Pancreas (tissue), 10 donors: ENCODE data around the gene ITPR2. TPM values are rescaled to one million over a fixed set of nuclear protein-coding genes. Genes with fewer than 3 reads are reported as not detected.
A peak's percentile ranks its signal among the peaks of the same experiment; 100 is the strongest.

ENCODE experiments used
- ATAC-seq, 4 donors: fragments of 200-7000 bp; cut with Tn5 transposase; one replicate each; pipeline versions ENCODE4 v1.8.0 to v1.9.1; 2020; ENCODE audit warnings: mild to moderate bottlenecking in 4 of 4, moderate library complexity in 4 of 4
- DNase-seq, 6 donors: peaks; one replicate each; pipeline ENCODE4 v3.0.0-alpha.2; 2020
- FAIRE-seq: peaks from 2 replicates; lab custom pipeline; 2012; peaks lifted over from hg19 to GRCh38; lab: Jason Lieb, UNC
- H3K27ac ChIP-seq, 4 donors: fragments of 200-600 bp; sonication (generic); 1 replicate in 3 of 4; 2 replicates in 1 of 4; pipeline versions ENCODE4 v1.5.0 to v1.8.0; 2020
- H3K27me3 ChIP-seq, 4 donors: fragments of 200-600 bp; one replicate each; pipeline ENCODE4 v1.8.0; 2021
- H3K36me3 ChIP-seq, 3 donors: fragments of 200-600 bp; sonication (generic) in 1 of 3; one replicate each; pipeline versions ENCODE4 v1.5.0 to v1.8.0; 2020 to 2021
- H3K4me1 ChIP-seq, 3 donors: fragments of 200-600 bp; one replicate each; pipeline ENCODE4 v1.8.0; 2021
- H3K4me3 ChIP-seq, 4 donors: fragments of 200-600 bp; sonication (generic) in 2 of 4; one replicate each; pipeline versions ENCODE4 v1.5.0 to v1.8.0; 2020 to 2021
- H3K9me3 ChIP-seq, 4 donors: fragments of 200-600 bp; one replicate each; pipeline ENCODE4 v1.8.0; 2021
- WGBS, 2 donors: extraction: QIAGEN DNeasy Blood & Tissue Kit; methylation state at CpG; one replicate each; pipeline ENCODE4 v1.1.7; 2013; 5-methylcytosine and 5-hydroxymethylcytosine counted together
- intact Hi-C, 3 donors: fragments of 100-400 bp; cut with DNase I; formaldehyde crosslinking; loops; one replicate each; pipeline versions ENCODE4 v1.11.1 to v1.14.2; 2022
- polyA plus RNA-seq, 2 donors: library from polyadenylated mRNA; stranded (reverse); fragments of 200-250 nt; gene quantifications; one replicate each; pipeline ENCODE4 v1.2.3, GENCODE V29; 2013
- total RNA-seq, 6 donors: library from RNA; stranded (reverse); fragmentation: NEBNext Ultra II Directional in 4 of 6; extraction: Animal tissue kit (Norgen Biotek cat#: 25700) in 4 of 6; gene quantifications; one replicate each; pipeline versions ENCODE4 v1.2.1 to v1.2.4, GENCODE V29; 2021 to 2023
- TF ChIP-seq, protein P1 (sequence below), 4 donors: fragments of 200-600 bp; sonication (generic) in 3 of 4; IDR thresholded peaks; one replicate each; pipeline versions ENCODE4 v1.5.0 to v1.8.0; 2021; ENCODE audit warnings: antibody characterized with exemption in 4 of 4
- donor health status: healthy with polysubstance abuse.
- donor health status: DM: no; HTN: no; CAD: no; lungs with moderate emphysema.
- donor health status: DM: no; HTN: no; CAD: no.
- donor health status: control.
- donor health status: control.
- donor health status: Bipolar disorder and iron deficiency.
- donor health status: DM: yes; HTN: yes; CAD: no.
- donor health status: DM: no; HTN: no; CAD: no.
- donor health status: DM: no; HTN: no; CAD: no.
- donor health status: DM: yes; HTN: yes; CAD: no.

ITPR2 gene
- total and polyA plus RNA-seq, 8 donors = 3.3 to 51.8 (median 25.5) TPM

DNA sequence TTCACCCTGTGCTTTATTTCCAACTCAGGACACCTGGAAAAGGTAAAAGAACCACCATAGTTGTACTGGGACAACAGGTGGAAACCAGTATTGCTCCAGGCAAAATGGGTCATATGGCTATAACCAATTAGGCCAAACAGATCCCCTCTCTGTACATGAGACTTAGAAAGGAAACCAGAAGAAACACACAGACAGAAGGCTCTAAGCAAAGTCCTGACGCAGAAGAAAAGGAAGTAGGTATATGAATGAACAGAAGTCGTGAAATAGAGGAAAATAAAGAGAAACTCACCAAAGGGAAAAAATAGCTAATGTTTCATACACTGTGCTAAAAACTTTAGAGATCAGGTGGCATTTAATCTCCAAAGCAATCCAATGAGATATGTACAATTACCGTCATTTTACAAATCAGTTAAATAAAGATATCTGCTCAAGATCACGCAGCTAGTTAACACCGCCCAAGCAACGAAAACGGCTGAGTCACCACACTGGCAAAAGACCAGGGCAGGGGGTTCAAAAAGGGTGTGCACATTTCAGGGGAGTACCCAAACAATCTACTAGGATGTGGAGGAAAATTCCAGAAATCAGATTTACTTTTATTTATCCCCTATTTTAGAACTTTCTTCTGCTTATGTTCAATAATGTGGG, 82.3 kb downstream of the ITPR2 start:
- H3K9me3 ChIP-seq = no peaks in the 10 kb centered on the region
- intact Hi-C loops = no loop called here
- no peaks in the 10 kb centered on the region for H3K36me3 ChIP-seq
- H3K4me3 ChIP-seq = no peak overlapping the region
- peaks cover 0 to 14% (median 0%) of the 10 kb centered on the region in 3 donors for H3K4me1 ChIP-seq
- FAIRE-seq (no peak), ATAC-seq (no peak), DNase-seq (no peak)
- no peak overlapping the region for H3K27ac ChIP-seq
- 89 to 90% methylated on average over 7 of the region's 7 CpGs for WGBS, 2 donors
- TF ChIP-seq, protein P1, sequence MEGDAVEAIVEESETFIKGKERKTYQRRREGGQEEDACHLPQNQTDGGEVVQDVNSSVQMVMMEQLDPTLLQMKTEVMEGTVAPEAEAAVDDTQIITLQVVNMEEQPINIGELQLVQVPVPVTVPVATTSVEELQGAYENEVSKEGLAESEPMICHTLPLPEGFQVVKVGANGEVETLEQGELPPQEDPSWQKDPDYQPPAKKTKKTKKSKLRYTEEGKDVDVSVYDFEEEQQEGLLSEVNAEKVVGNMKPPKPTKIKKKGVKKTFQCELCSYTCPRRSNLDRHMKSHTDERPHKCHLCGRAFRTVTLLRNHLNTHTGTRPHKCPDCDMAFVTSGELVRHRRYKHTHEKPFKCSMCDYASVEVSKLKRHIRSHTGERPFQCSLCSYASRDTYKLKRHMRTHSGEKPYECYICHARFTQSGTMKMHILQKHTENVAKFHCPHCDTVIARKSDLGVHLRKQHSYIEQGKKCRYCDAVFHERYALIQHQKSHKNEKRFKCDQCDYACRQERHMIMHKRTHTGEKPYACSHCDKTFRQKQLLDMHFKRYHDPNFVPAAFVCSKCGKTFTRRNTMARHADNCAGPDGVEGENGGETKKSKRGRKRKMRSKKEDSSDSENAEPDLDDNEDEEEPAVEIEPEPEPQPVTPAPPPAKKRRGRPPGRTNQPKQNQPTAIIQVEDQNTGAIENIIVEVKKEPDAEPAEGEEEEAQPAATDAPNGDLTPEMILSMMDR (IDR thresholded peaks at IDR 0.05) = no peak
- H3K27me3 ChIP-seq = no peaks in the 10 kb centered on the region

DNA sequence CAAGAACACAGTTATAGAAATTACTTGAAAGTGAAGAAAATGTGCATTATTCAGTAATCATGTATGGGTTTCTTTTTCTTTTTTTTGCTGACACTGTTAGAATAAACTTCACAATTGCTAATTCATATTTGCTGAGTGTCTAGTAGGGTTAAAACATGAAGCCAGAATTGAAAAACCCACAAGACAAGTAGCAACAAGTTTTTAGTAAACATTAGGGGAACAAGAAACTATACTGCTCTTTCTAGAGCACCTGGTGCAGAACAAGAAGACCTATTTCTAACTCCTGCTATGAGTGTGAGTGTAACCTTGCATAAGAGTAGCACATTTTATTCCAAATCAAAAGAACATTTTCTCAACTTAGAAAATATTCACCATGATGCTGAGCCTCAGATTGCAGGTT, 83.2 kb downstream of the ITPR2 start:
- intact Hi-C loops = no loop called here
- Histone ChIP-seq H3K36me3 (no peaks in the 10 kb centered on the region), H3K27me3 (no peaks in the 10 kb centered on the region), H3K4me3 (no peak overlapping the region), H3K4me1 (peaks cover 5 to 23% (median 5%) of the 10 kb centered on the region in 3 donors), H3K9me3 (no peaks in the 10 kb centered on the region), H3K27ac (no peak overlapping the region)
- DNase-seq (no peak), ATAC-seq (no peak), FAIRE-seq (no peak)
- TF ChIP-seq, protein P1 (IDR thresholded peaks at IDR 0.05) = no peak

DNA sequence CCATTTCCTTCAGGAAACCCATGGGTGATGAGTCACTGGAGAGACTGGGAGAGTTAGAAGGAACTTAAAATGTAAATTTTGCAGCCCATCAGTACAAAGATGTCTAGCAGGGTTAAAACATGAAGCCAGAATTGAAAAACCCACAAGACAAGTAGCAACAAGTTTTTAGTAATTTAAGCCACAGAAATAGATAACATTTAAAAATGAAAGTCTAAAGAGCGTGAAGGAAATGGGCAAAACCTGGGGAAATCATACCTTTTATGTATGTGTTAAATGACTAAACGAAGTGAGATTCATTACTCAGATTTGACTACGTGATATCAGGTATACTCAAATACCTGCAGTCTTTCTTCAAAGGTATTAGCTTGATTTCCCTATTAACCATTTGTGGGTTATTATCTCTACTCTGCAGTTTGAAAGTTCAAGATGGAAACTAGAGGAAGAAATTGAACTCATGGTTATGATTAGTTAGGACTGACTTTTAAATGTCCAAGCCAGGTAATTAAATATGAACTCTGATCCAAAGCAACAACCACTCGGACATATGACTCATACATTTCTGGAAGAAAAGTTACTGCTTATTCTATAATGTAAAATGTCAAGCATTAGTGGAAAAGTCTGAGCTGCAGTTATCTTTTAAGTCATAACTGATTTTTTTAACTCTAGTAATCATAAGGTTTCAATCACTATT, 84.1 kb downstream of the ITPR2 start:
- FAIRE-seq (no peak), ATAC-seq (peak in 1 of 4 donors; percentile 28), DNase-seq (no peak)
- no peaks in the 10 kb centered on the region for H3K9me3 ChIP-seq
- H3K27ac ChIP-seq = no peak overlapping the region
- H3K27me3 ChIP-seq = no peaks in the 10 kb centered on the region
- H3K36me3 ChIP-seq = no peaks in the 10 kb centered on the region
- intact Hi-C loops = no loop called here
- no peak overlapping the region for H3K4me3 ChIP-seq
- H3K4me1 ChIP-seq = peaks cover 6 to 27% (median 8%) of the 10 kb centered on the region in 3 donors
- 72 to 76% methylated on average over 4 of the region's 4 CpGs for WGBS, 2 donors
- TF ChIP-seq, protein P1 (IDR thresholded peaks at IDR 0.05) = no peak

DNA sequence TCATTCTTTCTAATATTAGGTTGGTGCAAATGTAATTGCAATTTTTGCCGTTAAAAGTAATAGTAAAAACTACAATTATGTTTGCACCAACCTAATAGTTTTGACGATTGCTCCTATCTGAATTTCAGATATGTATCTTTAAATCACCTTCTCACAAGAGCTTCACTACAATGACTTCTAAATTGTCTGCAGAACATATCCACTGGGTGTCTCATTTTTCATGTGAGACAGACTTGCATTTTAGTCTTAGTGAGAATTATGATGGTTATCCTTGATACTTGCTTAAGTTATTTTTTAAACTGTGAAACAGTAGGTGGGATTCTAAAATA, 84.6 kb downstream of the ITPR2 start:
- H3K4me3 ChIP-seq = no peak overlapping the region
- H3K27ac ChIP-seq = no peak overlapping the region
- FAIRE-seq (no peak), DNase-seq (no peak), ATAC-seq (no peak)
- intact Hi-C loops = no loop called here
- WGBS, 2 donors = 65 to 90% methylated on average over 2 of the region's 2 CpGs
- H3K4me1 ChIP-seq = peaks cover 6 to 27% (median 8%) of the 10 kb centered on the region in 3 donors
- TF ChIP-seq, protein P1 (IDR thresholded peaks at IDR 0.05) = no peak
- no peaks in the 10 kb centered on the region for H3K36me3 ChIP-seq
- no peaks in the 10 kb centered on the region for H3K9me3 ChIP-seq
- H3K27me3 ChIP-seq = no peaks in the 10 kb centered on the region

DNA sequence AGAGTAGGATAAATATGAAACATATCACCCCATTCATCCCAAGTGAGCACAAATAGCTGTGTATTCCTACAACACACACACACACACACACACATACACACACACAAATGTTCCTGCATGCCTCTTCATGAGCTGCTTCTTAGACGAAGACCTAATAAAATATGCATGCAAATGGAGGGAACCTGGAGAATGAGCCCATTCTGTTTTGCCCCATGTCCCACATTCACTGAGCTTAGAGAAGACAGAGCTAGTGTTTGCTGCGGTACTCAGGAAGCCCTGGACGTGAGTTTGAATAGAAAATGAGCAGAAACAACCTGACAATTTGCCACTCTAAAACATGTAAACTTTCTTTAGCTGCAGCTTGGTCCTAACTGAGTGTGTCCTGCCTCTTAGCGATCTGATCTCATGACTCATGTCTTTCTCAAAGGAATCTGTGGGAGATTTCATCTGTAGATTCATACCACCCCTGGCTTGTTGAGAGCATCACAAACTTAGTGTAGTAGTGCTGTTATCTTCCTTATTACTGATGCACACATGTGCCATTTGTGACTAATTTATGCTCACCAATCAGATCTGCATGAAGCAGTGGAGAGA, 86.8 kb downstream of the ITPR2 start:
- DNase-seq = no peak
- Histone ChIP-seq H3K36me3 (no peaks in the 10 kb centered on the region), H3K4me1 (peaks cover 6 to 27% (median 8%) of the 10 kb centered on the region in 3 donors), H3K9me3 (no peaks in the 10 kb centered on the region), H3K27ac (no peak overlapping the region), H3K27me3 (no peaks in the 10 kb centered on the region), H3K4me3 (no peak overlapping the region)
- TF ChIP-seq, protein P1 (IDR thresholded peaks at IDR 0.05) = no peak
- FAIRE-seq = no peak
- intact Hi-C loops = no loop called here
- 87 to 91% methylated on average over 4 of the region's 4 CpGs for WGBS, 2 donors
- peak in 1 of 4 donors; percentile 18 for ATAC-seq
